Measurements from ENCODE around the gene METTL22.

The METTL22 gene

DNA sequence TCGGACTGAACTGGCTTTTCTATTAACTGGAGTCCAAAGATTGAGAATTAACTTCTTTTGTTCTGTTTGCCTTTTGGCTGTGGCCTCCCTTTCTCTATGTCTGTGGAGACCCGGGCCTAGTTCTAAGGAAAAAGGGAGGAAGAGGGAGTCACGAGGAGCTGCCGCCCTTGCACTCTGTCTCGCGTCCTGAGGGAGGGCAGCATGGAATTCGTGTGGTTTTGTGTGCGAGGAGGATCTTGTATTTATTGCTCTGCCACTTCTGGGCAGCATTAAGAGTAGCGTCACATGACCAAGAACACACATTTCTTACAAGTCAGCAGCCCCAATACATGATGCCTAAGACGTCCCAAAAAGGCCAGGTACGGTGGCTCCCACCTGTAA is 23.6 kb downstream of the METTL22 start:
- DNase-seq (ENCODE audit: extremely low read depth, insufficient read length), result no peak
- Histone ChIP-seq H3K4me3 (replicated peaks; ENCODE audit: low read depth, low read length) (no peak overlapping the region), H3K36me3 (ENCODE audit: control insufficient read depth, insufficient read depth, low read length) (peaks cover 33% of the 10 kb centered on the region), H3K27me3 (replicated peaks; ENCODE audit: control insufficient read depth, insufficient read depth, low read length) (no peaks in the 10 kb centered on the region)
- TF ChIP-seq, protein P1, sequence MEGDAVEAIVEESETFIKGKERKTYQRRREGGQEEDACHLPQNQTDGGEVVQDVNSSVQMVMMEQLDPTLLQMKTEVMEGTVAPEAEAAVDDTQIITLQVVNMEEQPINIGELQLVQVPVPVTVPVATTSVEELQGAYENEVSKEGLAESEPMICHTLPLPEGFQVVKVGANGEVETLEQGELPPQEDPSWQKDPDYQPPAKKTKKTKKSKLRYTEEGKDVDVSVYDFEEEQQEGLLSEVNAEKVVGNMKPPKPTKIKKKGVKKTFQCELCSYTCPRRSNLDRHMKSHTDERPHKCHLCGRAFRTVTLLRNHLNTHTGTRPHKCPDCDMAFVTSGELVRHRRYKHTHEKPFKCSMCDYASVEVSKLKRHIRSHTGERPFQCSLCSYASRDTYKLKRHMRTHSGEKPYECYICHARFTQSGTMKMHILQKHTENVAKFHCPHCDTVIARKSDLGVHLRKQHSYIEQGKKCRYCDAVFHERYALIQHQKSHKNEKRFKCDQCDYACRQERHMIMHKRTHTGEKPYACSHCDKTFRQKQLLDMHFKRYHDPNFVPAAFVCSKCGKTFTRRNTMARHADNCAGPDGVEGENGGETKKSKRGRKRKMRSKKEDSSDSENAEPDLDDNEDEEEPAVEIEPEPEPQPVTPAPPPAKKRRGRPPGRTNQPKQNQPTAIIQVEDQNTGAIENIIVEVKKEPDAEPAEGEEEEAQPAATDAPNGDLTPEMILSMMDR (IDR thresholded peaks at IDR 0.05; ENCODE audit: insufficient read depth, low read length, poor library complexity, severe bottlenecking), result no peak

DNA sequence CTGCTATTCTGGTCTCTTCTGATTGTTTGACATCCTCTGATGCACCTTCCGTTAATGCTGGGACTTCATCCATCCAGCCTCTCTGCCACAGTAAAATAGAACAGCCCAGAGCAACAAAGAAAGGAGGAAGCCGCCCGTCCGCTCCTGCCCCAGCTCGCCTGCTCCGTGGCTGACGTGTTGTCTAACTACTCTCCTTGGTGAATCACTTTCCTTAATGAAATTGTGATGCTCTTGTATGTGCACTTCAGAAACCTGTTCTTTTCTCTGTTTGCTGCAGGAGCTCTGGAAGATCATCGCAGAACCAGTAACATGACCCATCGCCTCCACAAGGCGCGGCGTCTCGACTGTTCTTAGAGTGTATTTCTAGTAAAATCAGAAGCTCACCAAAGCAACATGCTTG is 24.3 kb downstream of the METTL22 start:
- TF ChIP-seq, protein P1 (IDR thresholded peaks at IDR 0.05; ENCODE audit: insufficient read depth, low read length, poor library complexity, severe bottlenecking), result no peak
- H3K36me3 ChIP-seq (ENCODE audit: control insufficient read depth, insufficient read depth, low read length), result peaks cover 33% of the 10 kb centered on the region
- no peaks in the 10 kb centered on the region for H3K27me3 ChIP-seq (replicated peaks; ENCODE audit: control insufficient read depth, insufficient read depth, low read length)
- no peak overlapping the region for H3K4me3 ChIP-seq (replicated peaks; ENCODE audit: low read depth, low read length)
- no peak for DNase-seq (ENCODE audit: extremely low read depth, insufficient read length)

DNA sequence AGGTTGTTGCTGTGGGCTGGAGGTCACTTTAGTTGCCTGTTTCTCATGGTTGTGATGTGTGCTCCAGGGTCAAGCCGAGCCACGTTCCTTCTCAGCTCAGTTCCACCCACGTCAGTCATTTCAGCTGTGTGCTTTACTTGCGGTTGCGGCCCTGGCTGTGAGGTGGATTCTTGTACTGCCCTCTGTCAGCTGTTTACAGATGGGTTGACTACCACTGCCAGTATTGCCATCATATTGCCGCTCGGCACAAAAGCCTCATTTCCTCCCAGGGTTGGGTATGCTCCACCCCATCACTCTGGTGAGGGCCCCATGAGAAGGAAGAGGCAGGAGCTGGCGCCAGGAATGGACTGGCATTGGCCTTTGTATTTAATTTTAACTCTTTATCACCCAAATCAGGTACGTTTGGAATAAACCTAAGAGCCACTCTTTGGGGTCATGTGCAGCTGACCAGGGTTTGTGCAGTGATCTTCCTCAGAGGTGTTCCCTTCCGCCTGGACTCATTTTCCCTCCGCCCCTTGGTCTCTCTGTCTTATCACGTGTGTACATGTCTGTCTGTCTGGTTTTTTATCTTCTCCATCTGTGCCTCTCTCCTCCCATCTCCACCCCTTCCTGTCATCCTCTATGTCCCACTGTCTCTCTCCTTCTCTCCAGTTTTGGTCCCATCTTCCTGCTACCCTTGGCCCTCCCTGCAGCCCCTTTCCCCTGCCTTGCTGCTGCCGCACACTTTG is 25.0 kb downstream of the METTL22 start:
- no peak for DNase-seq (ENCODE audit: extremely low read depth, insufficient read length)
- TF ChIP-seq, protein P1 (IDR thresholded peaks at IDR 0.05; ENCODE audit: insufficient read depth, low read length, poor library complexity, severe bottlenecking), result no peak
- Histone ChIP-seq H3K4me3 (replicated peaks; ENCODE audit: low read depth, low read length) (no peak overlapping the region), H3K27me3 (replicated peaks; ENCODE audit: control insufficient read depth, insufficient read depth, low read length) (no peaks in the 10 kb centered on the region), H3K36me3 (ENCODE audit: control insufficient read depth, insufficient read depth, low read length) (peaks cover 32% of the 10 kb centered on the region)

DNA sequence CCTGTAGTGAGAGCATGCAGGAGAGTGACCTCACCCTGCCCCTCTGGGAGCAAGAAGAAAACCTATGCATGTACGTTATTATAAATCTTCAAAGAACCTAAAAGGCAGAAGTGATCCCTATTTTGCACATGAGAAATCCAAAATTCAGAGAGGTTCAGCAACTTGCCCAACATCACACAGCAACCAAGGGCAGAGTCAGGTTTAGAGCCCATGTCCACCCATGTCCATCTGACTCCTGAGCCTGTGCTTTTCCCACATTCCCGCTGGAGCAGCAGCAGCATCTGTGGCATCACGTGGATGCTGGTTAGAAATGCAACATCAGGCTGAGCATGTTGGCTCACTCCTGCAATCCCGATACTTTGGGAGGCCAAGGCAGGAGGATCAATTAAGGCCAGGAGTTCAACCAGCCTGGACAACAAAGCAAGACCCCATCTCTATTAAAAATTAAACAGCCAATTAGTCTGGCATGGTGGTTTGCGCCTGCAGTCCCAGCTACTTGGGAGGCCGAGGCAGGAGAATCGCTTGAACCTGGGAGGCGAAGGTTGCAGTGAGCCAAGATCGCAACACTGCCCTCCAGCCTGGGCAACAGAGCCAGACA is 26.3 kb downstream of the METTL22 start:
- TF ChIP-seq, protein P1 (IDR thresholded peaks at IDR 0.05; ENCODE audit: insufficient read depth, low read length, poor library complexity, severe bottlenecking), result no peak
- H3K4me3 ChIP-seq (replicated peaks; ENCODE audit: low read depth, low read length), result no peak overlapping the region
- H3K27me3 ChIP-seq (replicated peaks; ENCODE audit: control insufficient read depth, insufficient read depth, low read length), result no peaks in the 10 kb centered on the region
- no peak for DNase-seq (ENCODE audit: extremely low read depth, insufficient read length)
- peaks cover 24% of the 10 kb centered on the region for H3K36me3 ChIP-seq (ENCODE audit: control insufficient read depth, insufficient read depth, low read length)

DNA sequence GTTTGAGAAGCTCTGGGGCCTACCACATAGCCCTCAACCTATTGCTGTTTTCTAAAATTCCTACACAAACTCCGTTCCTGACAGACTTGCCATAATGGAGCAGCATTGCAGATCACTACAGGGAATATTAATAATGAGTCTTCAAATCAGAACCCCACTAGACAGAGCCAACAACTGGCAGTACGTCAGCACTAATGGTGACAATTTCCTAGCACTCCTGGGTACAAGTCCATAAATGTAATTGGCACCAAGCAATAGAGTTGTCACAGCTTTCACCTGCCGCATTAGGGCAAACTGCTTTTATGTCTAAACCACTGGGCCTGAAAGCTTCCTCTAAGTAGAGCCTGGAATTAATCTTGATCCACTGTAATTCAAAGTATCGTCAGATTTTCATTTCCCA is 27.4 kb downstream of the METTL22 start:
- H3K27me3 ChIP-seq (replicated peaks; ENCODE audit: control insufficient read depth, insufficient read depth, low read length), result no peaks in the 10 kb centered on the region
- TF ChIP-seq, protein P1 (IDR thresholded peaks at IDR 0.05; ENCODE audit: insufficient read depth, low read length, poor library complexity, severe bottlenecking), result no peak
- H3K4me3 ChIP-seq (replicated peaks; ENCODE audit: low read depth, low read length), result no peak overlapping the region

More for the DNA sequence above, 27.4 kb downstream of the METTL22 start:
- peaks cover 24% of the 10 kb centered on the region for H3K36me3 ChIP-seq (ENCODE audit: control insufficient read depth, insufficient read depth, low read length)
- DNase-seq (ENCODE audit: extremely low read depth, insufficient read length), result no peak

All from GM06990 (cell line).